Upper lobe of left lung (tissue), 6 donors: ENCODE measurements around the gene FER1L5. TPM values are rescaled to one million over a fixed set of nuclear protein-coding genes. Genes with fewer than 3 reads are reported as not detected.

Experiments
- ATAC-seq, 2 donors: fragments of 200-7000 bp; cut with Tn5 transposase; one replicate each; pipeline ENCODE4 v1.9.1; 2022; ENCODE audit warnings: mild to moderate bottlenecking in 2 of 2, moderate library complexity in 2 of 2; ENCODE audit not compliant: low FRiP score in 2 of 2
- DNase-seq, 2 donors: peaks; one replicate each; pipeline ENCODE4 v3.0.0-alpha.2; 2019 to 2020
- H3K27ac ChIP-seq, 4 donors: fragments of 200-600 bp; sonication (generic); one replicate each; pipeline ENCODE4 v1.5.1; 2016 to 2019
- H3K27me3 ChIP-seq, 4 donors: fragments of 200-600 bp; sonication (generic); one replicate each; pipeline ENCODE4 v1.5.1; 2017 to 2019
- H3K36me3 ChIP-seq, 4 donors: fragments of 200-600 bp; sonication (generic); one replicate each; pipeline ENCODE4 v1.5.1; 2016 to 2019
- H3K4me1 ChIP-seq, 4 donors: fragments of 200-600 bp; sonication (generic); one replicate each; pipeline ENCODE4 v1.5.1; 2018 to 2019
- H3K4me3 ChIP-seq, 4 donors: fragments of 200-600 bp; sonication (generic); one replicate each; pipeline ENCODE4 v1.5.1; 2017 to 2019; ENCODE audit warnings: mild to moderate bottlenecking in 2 of 4, moderate library complexity in 1 of 4
- H3K9me3 ChIP-seq, 4 donors: fragments of 200-600 bp; sonication (generic); one replicate each; pipeline ENCODE4 v1.5.1; 2018 to 2019
- CTCF ChIP-seq, 6 experiments: fragments of 450-650 bp in 4 of 6; fragments of 200-600 bp in 2 of 6; sonication (generic) in 2 of 6; IDR thresholded peaks; one replicate each; pipeline ENCODE4 v1.5.1; 2016 to 2019; ENCODE audit warnings: antibody characterized with exemption in 6 of 6
- EP300 ChIP-seq, 4 donors: sonication (generic); formaldehyde crosslinking; IDR thresholded peaks; one replicate each; pipeline ENCODE4 v1.5.1; 2017; ENCODE audit warnings: antibody characterized with exemption in 4 of 4, control low read depth in 2 of 4
- POLR2A ChIP-seq, 4 donors: fragments of 450-650 bp; IDR thresholded peaks; one replicate each; pipeline ENCODE4 v1.5.1; 2016 to 2017; ENCODE audit warnings: antibody characterized with exemption in 4 of 4, mild to moderate bottlenecking in 2 of 4
- POLR2AphosphoS5 ChIP-seq, 2 donors: sonication (generic); formaldehyde crosslinking; IDR thresholded peaks; one replicate each; pipeline ENCODE4 v1.5.1; 2017; ENCODE audit warnings: antibody characterized with exemption in 2 of 2
- WGBS, 2 donors: methylation state at CpG; one replicate each; pipeline ENCODE4 v1.1.5; 2017 to 2018; 5-methylcytosine and 5-hydroxymethylcytosine counted together
- total RNA-seq, 6 donors: library from RNA; depleted of rRNA in 4 of 6; stranded (reverse); fragments of >200 nt in 4 of 6; gene quantifications; one replicate each; pipeline versions ENCODE4 v1.1.0 to v1.2.1, GENCODE V29; 2016 to 2021
- donor health status: DM: no; HTN: no; CAD: no; lungs with moderate emphysema.
- donor health status: DM: no; HTN: yes; CAD: no; lungs with severe emphysema.

FER1L5 gene
- total RNA-seq, 6 donors from 2014 or later: 0.15 to 5.2 (median 0.43) TPM

GRCh38 chr2:96737831-96738230, 95.3 kb downstream of the FER1L5 start:
- H3K27ac ChIP-seq: no peak overlapping the region
- DNase-seq (no peak), ATAC-seq (no peak)
- no peaks in the 10 kb centered on the region for H3K27me3 ChIP-seq
- no peaks in the 10 kb centered on the region for H3K9me3 ChIP-seq
- H3K4me3 ChIP-seq: no peak overlapping the region
- H3K4me1 ChIP-seq: peaks cover 17 to 43% (median 29%) of the 10 kb centered on the region in 4 donors
- TF ChIP-seq POLR2AphosphoS5 (IDR thresholded peaks at IDR 0.05): no peak
- no peak for TF ChIP-seq EP300 (IDR thresholded peaks at IDR 0.05)
- TF ChIP-seq POLR2A (IDR thresholded peaks at IDR 0.05): no peak
- TF ChIP-seq CTCF (IDR thresholded peaks at IDR 0.05): no peak
- WGBS, 2 donors: 49 to 50% methylated on average over 2 of the region's 2 CpGs
- peaks cover 14 to 27% (median 18%) of the 10 kb centered on the region in 4 donors for H3K36me3 ChIP-seq

- WGBS, 2 donors: 16 to 29% methylated on average over 4 of the region's 4 CpGs
- peaks cover 2 to 14% (median 6%) of the 10 kb centered on the region in 4 donors for H3K36me3 ChIP-seq
- TF ChIP-seq POLR2AphosphoS5 (IDR thresholded peaks at IDR 0.05) (no peak), EP300 (IDR thresholded peaks at IDR 0.05) (no peak), POLR2A (IDR thresholded peaks at IDR 0.05) (no peak), CTCF (IDR thresholded peaks at IDR 0.05) (no peak)
- peak in 1 of 2 donors; percentile 36 for ATAC-seq
- peaks cover 17 to 43% (median 29%) of the 10 kb centered on the region in 4 donors for H3K4me1 ChIP-seq
- no peaks in the 10 kb centered on the region for H3K27me3 ChIP-seq
- peak overlapping the region; percentile 76 to 99 (median 86) for H3K4me3 ChIP-seq
- H3K27ac ChIP-seq: peak overlapping the region; percentile 69 to 88 (median 82)
- no peaks in the 10 kb centered on the region for H3K9me3 ChIP-seq
- no peak for DNase-seq
These were observed 96.6 kb downstream of the FER1L5 start for GRCh38 chr2:96739076-96739632.

- TF ChIP-seq POLR2AphosphoS5 (IDR thresholded peaks at IDR 0.05) (peak in 1 of 2 donors; percentile 58), EP300 (IDR thresholded peaks at IDR 0.05) (no peak), CTCF (IDR thresholded peaks at IDR 0.05) (peak in 2 of 6 experiments; percentile 4 to 6), POLR2A (IDR thresholded peaks at IDR 0.05) (peak in 2 of 4 donors; percentile 25 to 68)
- peak; percentile 99 to 100 for ATAC-seq
- no peaks in the 10 kb centered on the region for H3K9me3 ChIP-seq
- H3K27me3 ChIP-seq: no peaks in the 10 kb centered on the region
- 1% methylated on average over 15 to 38 of the region's 43 CpGs for WGBS, 2 donors
- H3K36me3 ChIP-seq: peaks cover 0 to 7% (median 2%) of the 10 kb centered on the region in 4 donors
- peak within 1 kb of the TSS; percentile 76 to 99 (median 86) for H3K4me3 ChIP-seq
- peaks cover 17 to 39% (median 28%) of the 10 kb centered on the region in 4 donors for H3K4me1 ChIP-seq
- peak within 1 kb of the TSS; percentile 69 to 88 (median 82) for H3K27ac ChIP-seq
- peak; percentile 91 to 99 for DNase-seq
These were observed 97.3 kb downstream of the FER1L5 start, which contains the start of gene LMAN2L for GRCh38 chr2:96739633-96740428. TSS of gene LMAN2L (minus strand) at chr2:96740064. CDS start at chr2:96740040, 24 bp downstream.

GRCh38 chr2:96747061-96747617, 104.6 kb downstream of the FER1L5 start:
- TF ChIP-seq POLR2A (IDR thresholded peaks at IDR 0.05): no peak
- no peak for TF ChIP-seq CTCF (IDR thresholded peaks at IDR 0.05)
- TF ChIP-seq EP300 (IDR thresholded peaks at IDR 0.05): no peak
- no peak for TF ChIP-seq POLR2AphosphoS5 (IDR thresholded peaks at IDR 0.05)

More at GRCh38 chr2:96747061-96747617, 104.6 kb downstream of the FER1L5 start:
- H3K9me3 ChIP-seq: no peaks in the 10 kb centered on the region
- WGBS, 2 donors: 59 to 76% methylated on average over 6 of the region's 6 CpGs
- no peaks in the 10 kb centered on the region for H3K36me3 ChIP-seq
- DNase-seq (no peak), ATAC-seq (peak in 1 of 2 donors; percentile 37)
- H3K4me3 ChIP-seq: no peak overlapping the region
- H3K27me3 ChIP-seq: no peaks in the 10 kb centered on the region
- H3K4me1 ChIP-seq: no peaks in the 10 kb centered on the region
- no peak overlapping the region for H3K27ac ChIP-seq
